ENCODE results near the gene ATE1.

DNA sequence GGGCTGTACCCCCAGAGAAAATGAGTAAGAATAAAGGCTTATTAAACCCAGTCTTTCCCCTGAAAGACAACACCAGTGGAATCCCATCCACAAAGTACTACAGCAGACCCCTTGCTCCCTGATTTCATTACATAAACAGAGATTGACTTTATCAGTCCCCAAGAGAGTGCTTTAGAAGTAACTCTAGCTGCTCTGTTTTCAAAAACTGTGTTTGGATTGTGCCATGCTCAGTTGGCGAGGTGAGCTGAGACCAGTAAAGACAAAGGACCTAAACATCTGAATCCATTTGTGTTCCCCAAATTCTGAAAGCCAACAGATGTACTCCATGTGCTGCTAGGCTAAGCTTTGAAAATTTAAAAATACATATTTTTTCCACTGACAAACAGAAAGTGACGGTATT is 127.0 kb downstream of the ATE1 start:
- TF ChIP-seq, protein P1, sequence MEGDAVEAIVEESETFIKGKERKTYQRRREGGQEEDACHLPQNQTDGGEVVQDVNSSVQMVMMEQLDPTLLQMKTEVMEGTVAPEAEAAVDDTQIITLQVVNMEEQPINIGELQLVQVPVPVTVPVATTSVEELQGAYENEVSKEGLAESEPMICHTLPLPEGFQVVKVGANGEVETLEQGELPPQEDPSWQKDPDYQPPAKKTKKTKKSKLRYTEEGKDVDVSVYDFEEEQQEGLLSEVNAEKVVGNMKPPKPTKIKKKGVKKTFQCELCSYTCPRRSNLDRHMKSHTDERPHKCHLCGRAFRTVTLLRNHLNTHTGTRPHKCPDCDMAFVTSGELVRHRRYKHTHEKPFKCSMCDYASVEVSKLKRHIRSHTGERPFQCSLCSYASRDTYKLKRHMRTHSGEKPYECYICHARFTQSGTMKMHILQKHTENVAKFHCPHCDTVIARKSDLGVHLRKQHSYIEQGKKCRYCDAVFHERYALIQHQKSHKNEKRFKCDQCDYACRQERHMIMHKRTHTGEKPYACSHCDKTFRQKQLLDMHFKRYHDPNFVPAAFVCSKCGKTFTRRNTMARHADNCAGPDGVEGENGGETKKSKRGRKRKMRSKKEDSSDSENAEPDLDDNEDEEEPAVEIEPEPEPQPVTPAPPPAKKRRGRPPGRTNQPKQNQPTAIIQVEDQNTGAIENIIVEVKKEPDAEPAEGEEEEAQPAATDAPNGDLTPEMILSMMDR (IDR thresholded peaks at IDR 0.05): no peak
- TF ChIP-seq POLR2A (IDR thresholded peaks at IDR 0.05): no peak

Data from heart left ventricle (tissue), 13 donors.